ES-I3 (cell line): Measurements from ENCODE around the gene NR3C2.
"Not testable (repeated sequence)": the region's sequence is repeated elsewhere in the genome, so short reads cannot be mapped to it uniquely, and the experiment has no call there.

ENCODE experiments used
- H3K36me3 ChIP-seq: 2 replicates; pipeline ENCODE4 v1.6.1; 2013; ENCODE audit warnings: mild to moderate bottlenecking, low read length, control low read depth, moderate library complexity; ENCODE audit not compliant: insufficient read depth
- H3K4me1 ChIP-seq: 2 replicates; pipeline ENCODE4 v1.6.1; 2013; ENCODE audit warnings: mild to moderate bottlenecking, control low read depth, low read length; ENCODE audit not compliant: insufficient read depth
- H3K9ac ChIP-seq: 2 replicates; pipeline ENCODE4 v1.6.1; 2013; ENCODE audit warnings: low read depth, mild to moderate bottlenecking, low read length, moderate library complexity
- H3K9me3 ChIP-seq: 2 replicates; pipeline ENCODE4 v1.6.1; 2013; ENCODE audit warnings: mild to moderate bottlenecking, low read length, moderate library complexity; ENCODE audit not compliant: control insufficient read depth, insufficient read depth

NR3C2 gene

DNA sequence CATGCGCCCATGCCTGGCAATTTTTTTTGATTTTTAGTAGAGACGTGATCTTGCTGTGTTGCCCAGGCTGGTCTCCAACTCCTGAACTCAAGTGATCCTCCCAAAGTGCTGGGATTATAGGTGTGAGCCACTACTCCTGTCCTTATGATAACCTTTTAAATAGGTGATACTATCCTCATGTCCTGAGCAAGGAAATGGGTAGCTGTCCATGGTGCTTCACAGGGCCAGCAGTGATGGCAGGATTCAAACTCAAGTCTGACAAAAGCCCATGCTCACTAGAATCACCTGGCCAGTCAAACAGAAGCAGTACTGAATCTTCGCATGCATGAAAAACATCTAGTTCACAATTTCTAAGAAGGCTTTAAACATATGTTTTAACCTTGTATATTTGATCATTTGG is 235.1 kb downstream of the NR3C2 start:
- H3K9me3 ChIP-seq, result no peaks in the 10 kb centered on the region
- H3K36me3 ChIP-seq, result no peaks in the 10 kb centered on the region
- H3K4me1 ChIP-seq, result peaks cover 9% of the 10 kb centered on the region; the same call in 1 of the 2 replicates
- no peak overlapping the region for H3K9ac ChIP-seq

GRCh38 chr4:148205476-148205875 is 236.7 kb downstream of the NR3C2 start:
- Histone ChIP-seq H3K4me1 (peaks cover 9% of the 10 kb centered on the region; the same call in 1 of the 2 replicates), H3K36me3 (no peaks in the 10 kb centered on the region), H3K9me3 (no peaks in the 10 kb centered on the region), H3K9ac (no peak overlapping the region)

GRCh38 chr4:148204892-148205291 is 237.3 kb downstream of the NR3C2 start:
- Histone ChIP-seq H3K36me3 (no peaks in the 10 kb centered on the region), H3K9me3 (no peaks in the 10 kb centered on the region), H3K9ac (no peak overlapping the region), H3K4me1 (peaks cover 9% of the 10 kb centered on the region; the same call in 1 of the 2 replicates)

DNA sequence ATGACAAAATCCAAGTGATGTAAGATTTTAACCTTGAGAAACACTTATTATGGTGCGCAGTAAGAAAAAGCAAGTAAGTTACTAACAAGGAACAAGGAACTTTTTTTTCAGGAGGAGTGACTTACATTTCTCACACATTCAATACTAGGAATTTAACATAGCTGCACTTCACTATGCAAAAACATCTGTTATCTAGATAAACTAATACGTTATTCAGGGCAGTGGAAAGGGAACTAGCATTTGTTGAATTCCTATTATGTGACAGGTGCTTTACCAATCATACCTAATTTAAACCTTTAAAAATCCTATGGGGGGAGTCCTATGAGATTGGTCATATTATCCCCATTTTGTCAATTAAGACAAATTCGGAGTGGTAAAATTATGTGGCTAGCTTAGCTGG is 238.0 kb downstream of the NR3C2 start:
- Histone ChIP-seq H3K4me1 (peaks cover 9% of the 10 kb centered on the region; the same call in 1 of the 2 replicates), H3K9me3 (no peaks in the 10 kb centered on the region), H3K36me3 (no peaks in the 10 kb centered on the region), H3K9ac (no peak overlapping the region)

DNA sequence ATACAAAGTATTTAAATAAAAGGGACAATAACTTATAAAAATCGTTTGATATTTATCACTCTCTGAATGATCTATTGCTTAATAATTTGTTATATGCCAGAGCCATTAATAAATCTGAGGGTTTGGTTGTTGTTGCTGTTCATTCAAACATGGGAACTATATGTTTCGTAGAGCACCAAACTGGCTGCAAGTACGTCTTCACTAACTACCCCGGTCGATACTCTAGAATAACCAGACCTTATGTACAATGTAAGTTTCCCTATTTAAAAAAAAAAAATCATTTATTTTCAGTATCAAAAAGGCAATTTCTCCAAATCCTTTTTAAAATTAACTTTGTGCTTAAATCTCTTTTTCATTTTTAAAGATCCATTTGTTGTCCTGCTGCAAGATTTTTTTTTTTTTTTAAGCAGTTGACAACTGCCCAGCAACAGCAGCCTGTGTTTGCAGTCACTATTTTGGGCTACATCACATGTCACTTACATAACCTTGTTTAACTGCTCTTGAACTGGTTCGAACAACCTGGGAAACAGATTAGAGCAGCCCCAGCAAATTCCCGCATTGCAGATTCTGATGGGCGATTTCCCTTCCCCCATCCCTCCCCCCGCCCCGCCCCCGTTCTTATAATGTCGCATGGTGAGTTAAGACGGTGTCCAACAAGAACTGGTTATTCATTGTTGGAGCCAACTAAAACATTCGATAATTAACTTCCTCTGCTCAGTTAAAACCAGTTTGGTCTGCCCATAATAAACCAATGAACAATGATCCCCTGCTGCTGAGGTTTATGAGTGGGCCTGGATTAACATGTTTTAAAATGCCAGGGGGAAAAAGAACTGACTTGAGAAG is 238.9 kb downstream of the NR3C2 start:
- H3K4me1 ChIP-seq, result peaks cover 9% of the 10 kb centered on the region; the same call in 1 of the 2 replicates
- H3K9me3 ChIP-seq, result no peaks in the 10 kb centered on the region
- H3K9ac ChIP-seq, result no peak overlapping the region
- H3K36me3 ChIP-seq, result no peaks in the 10 kb centered on the region

DNA sequence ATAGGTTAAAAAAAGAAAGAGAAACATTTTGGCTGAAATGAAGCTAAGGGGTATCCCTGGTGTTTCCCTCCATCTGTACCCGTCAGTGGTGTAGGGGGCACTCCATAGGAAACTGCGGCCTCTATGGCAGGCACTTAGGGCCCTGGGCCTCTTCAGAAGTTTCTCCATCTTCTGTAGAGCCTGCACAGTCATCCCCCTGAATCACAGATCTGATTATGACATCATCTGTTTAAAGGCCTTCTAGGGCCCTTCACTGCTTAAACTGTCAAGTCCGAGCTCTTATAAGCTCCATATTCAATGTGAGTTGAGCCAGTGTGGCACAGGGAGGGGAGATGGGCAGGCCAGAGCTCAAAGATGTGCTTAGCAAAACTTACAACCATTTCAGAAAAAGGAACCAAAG is 241.3 kb downstream of the NR3C2 start:
- Histone ChIP-seq H3K9ac (no peak overlapping the region), H3K9me3 (no peaks in the 10 kb centered on the region), H3K4me1 (peaks cover 9% of the 10 kb centered on the region; the same call in 1 of the 2 replicates), H3K36me3 (no peaks in the 10 kb centered on the region)

- Histone ChIP-seq H3K9me3 (no peaks in the 10 kb centered on the region), H3K4me1 (no peaks in the 10 kb centered on the region), H3K9ac (no peak overlapping the region), H3K36me3 (no peaks in the 10 kb centered on the region)
Observed at GRCh38 chr4:148196164-148196563, 246.1 kb downstream of the NR3C2 start.

- H3K4me1 ChIP-seq, result no peaks in the 10 kb centered on the region
- H3K36me3 ChIP-seq, result no peaks in the 10 kb centered on the region
- H3K9ac ChIP-seq, result no peak overlapping the region
- no peaks in the 10 kb centered on the region for H3K9me3 ChIP-seq
Observed at GRCh38 chr4:148192526-148192925, 249.7 kb downstream of the NR3C2 start.

DNA sequence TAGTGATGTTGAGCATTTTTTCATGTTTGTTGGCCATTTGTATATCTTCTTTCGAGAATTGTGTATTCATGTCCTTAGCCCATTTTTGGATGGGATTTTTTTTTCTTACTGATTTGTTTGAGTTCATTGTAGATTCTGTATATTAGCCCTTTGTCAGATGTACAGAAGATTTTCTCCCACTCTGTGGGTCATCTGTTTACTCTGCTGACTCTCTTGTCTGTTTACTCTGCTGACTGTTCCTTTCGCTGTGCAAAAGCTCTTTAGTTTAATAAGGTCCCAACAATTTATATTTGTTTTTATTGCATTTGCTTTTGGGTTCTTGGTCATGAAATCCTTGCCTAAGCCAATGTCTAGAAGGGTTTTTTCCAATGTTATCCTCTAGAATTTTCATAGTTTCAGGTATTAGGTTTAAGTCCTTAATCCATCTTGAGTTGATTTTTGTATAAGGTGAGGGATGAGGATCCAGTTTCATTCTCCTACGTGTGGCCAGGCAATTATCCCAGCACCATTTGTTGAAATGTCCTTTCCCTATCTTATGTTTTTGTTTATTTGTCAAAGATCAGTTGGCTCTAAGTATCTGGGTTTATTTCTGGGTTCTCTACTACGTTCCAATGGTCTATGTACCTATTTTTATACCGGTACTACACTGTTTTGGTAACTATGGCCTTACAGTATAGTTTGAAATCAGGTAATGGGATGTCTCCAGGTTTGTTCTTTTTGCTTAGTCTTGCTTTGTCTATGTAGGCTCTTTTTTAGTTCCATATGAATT is 254.6 kb downstream of the NR3C2 start:
- not testable (repeated sequence) for H3K9ac ChIP-seq, H3K9me3 ChIP-seq, H3K4me1 ChIP-seq, H3K36me3 ChIP-seq

- Histone ChIP-seq H3K4me1 (no peaks in the 10 kb centered on the region), H3K9ac (no peak overlapping the region), H3K36me3 (no peaks in the 10 kb centered on the region), H3K9me3 (no peaks in the 10 kb centered on the region)
Observed at GRCh38 chr4:148184922-148185321, 257.3 kb downstream of the NR3C2 start.

DNA sequence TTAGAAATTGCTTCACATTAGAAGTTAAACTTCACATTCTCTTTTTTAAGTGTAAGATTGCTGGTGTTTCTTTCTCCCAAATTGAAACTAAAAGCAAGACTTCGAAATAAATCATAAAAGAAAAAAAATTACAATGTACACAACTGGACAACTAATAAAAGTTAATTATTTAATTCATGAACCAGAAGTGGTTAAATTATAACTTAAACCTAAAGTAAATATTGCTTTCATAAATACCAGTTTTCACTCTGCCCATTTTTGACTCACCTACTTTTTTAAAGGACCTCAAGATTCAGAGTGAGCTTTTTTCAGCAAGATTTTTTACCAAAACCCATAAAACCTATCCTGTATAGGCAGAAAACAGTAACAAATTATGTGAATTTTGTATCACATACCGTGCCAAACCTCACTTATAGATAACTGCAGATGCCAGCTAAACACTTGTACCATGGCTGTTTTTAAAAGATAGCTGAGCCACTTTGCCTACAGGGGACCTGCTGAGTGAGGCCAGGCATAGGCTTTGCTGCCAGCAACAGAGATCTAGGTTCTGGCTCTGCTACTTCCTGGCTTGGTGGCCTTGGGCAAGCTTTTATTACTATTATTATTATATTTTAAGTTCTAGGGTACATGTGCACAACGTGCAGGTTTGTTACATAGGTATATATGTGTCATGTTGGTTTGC is 259.8 kb downstream of the NR3C2 start:
- Histone ChIP-seq H3K4me1 (no peaks in the 10 kb centered on the region), H3K9ac (no peak overlapping the region), H3K36me3 (no peaks in the 10 kb centered on the region), H3K9me3 (no peaks in the 10 kb centered on the region)

DNA sequence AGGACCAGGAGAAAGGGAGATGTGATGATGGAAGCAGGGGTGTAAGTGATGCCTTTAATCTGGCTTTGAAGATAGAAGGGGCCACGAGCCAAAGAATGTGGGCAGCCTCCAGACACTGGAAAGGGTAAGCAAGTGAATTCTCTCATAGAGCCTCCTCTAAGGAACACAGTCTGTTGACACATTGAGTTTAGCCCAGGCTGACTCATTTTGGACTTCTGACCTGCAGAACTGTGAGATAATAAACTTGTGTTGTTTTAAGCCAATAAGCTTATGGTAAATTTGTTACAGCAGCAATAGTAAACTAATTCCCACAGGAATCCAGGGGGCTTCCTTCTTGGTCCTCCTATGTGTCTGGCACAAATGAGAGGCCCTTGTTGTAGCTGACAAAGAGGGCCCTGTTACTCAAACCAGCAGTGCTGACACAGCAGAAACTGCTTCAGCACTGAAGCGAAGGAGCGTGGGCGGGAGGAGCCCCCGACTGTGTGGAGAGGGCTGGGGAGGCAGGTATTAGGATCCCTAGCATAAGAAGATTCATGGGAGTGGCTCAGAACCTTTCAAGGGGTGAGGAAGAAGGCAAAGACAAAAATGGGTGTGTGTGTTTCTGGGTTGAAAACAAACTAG is 268.7 kb downstream of the NR3C2 start:
- Histone ChIP-seq H3K4me1 (no peaks in the 10 kb centered on the region), H3K9ac (no peak overlapping the region), H3K36me3 (no peaks in the 10 kb centered on the region), H3K9me3 (0 out of 2 replicates have a peak, but pooled peaks cover 2% of the 10 kb centered on the region)

DNA sequence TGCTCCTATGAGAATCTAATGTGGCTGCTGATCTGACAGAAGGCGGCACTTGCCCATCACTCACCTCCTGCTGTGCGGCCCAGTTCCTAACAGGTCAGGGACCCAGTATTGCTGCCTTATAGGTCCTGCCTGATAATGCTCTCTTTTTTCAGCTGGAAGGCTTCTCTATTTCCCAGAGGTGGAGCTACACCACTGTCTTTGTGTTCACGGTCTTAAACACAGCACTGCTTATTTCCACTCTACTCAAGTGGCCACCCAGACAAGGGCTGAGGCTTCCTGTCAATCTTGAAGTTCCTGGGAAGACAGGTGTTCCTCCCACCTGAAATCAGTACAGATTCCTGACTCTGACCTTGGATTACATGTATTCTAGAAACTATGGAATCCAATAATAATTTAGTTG is 270.6 kb downstream of the NR3C2 start:
- H3K36me3 ChIP-seq, result no peaks in the 10 kb centered on the region
- H3K4me1 ChIP-seq, result no peaks in the 10 kb centered on the region
- no peak overlapping the region for H3K9ac ChIP-seq

More for the DNA sequence above, 270.6 kb downstream of the NR3C2 start:
- H3K9me3 ChIP-seq, result 0 out of 2 replicates have a peak, but pooled peaks cover 2% of the 10 kb centered on the region
